Endothelial cell of umbilical vein (primary cell): ENCODE results near the gene TMEM217. TPM values are rescaled to one million over a fixed set of nuclear protein-coding genes. Genes with fewer than 3 reads are reported as not detected.

Experiments
- BruUV-seq: library from RNA; stranded (reverse); fragments of 400-500 nt; replicated peaks from 2 replicates; lab custom pipeline; 2021; lab: Mats Ljungman, UMichigan
- CTCF ChIA-PET: fragments of 300-600, 350-600 bp; sonication (Branson Sonifier 250); formaldehyde crosslinking; loops from one replicate; lab custom pipeline; 2021; ENCODE audit warnings: antibody characterized with exemption, inconsistent platforms; lab: Charles Lee
- POLR2A ChIA-PET: fragments of 300-600, 350-600 bp; sonication (Branson Sonifier 250); formaldehyde crosslinking; loops from one replicate; lab custom pipeline; 2021; ENCODE audit warnings: antibody characterized with exemption, inconsistent platforms; lab: Charles Lee
- DNase-seq: peaks from one replicate; pipeline ENCODE4 v3.0.0-alpha.2; 2011; ENCODE audit warnings: low read depth, low spot score
- FAIRE-seq: peaks from 2 replicates; lab custom pipeline; 2011; peaks lifted over from hg19 to GRCh38; lab: Jason Lieb, UNC
- H2AFZ ChIP-seq: 2 replicates; pipeline ENCODE4 v1.6.0; 2012; ENCODE audit warnings: low read depth, low read length, control low read depth, inconsistent platforms
- H3K27ac ChIP-seq: 2 replicates; pipeline ENCODE4 v1.5.1; 2011; ENCODE audit warnings: low read depth, mild to moderate bottlenecking, control low read depth, low read length, moderate library complexity; ENCODE audit not compliant: insufficient read depth
- H3K27me3 ChIP-seq, 2 experiments: 2 replicates each; pipeline versions ENCODE4 v1.6.0 to v1.6.1; 2011; ENCODE audit warnings: low read length in 2 of 2, mixed read lengths in 1 of 2; ENCODE audit not compliant: control insufficient read depth in 2 of 2, insufficient read depth in 2 of 2
- H3K36me3 ChIP-seq, 2 experiments: 2 replicates in 1 of 2; 3 replicates in 1 of 2; pipeline ENCODE4 v1.5.1; 2011; ENCODE audit warnings: low read length in 2 of 2, mild to moderate bottlenecking in 1 of 2, moderate library complexity in 1 of 2; ENCODE audit not compliant: control insufficient read depth in 2 of 2, insufficient read depth in 2 of 2; ENCODE audit errors: extremely low read depth in 1 of 2
- H3K4me1 ChIP-seq: 3 replicates; pipeline ENCODE4 v1.5.1; 2011; ENCODE audit warnings: mild to moderate bottlenecking, low read length; ENCODE audit not compliant: control insufficient read depth, insufficient read depth; ENCODE audit errors: extremely low read depth
- H3K4me2 ChIP-seq: 2 replicates; pipeline ENCODE4 v1.6.1; 2011; ENCODE audit warnings: low read length, control low read depth, mixed read lengths; ENCODE audit not compliant: insufficient read depth
- H3K4me3 ChIP-seq, 3 experiments: fragments of 200-600 bp in 1 of 3; sonication (generic), shearing (Covaris generic) in 1 of 3; replicated peaks in 1 of 3; 2 replicates each; pipeline ENCODE4 v1.5.1; 2011 to 2016; ENCODE audit warnings: control low read depth in 3 of 3, low read length in 3 of 3, mild to moderate bottlenecking in 2 of 3, inconsistent platforms in 1 of 3, low read depth in 1 of 3, moderate library complexity in 1 of 3; ENCODE audit not compliant: insufficient read depth in 1 of 3
- H3K79me2 ChIP-seq: 2 replicates; pipeline ENCODE4 v1.6.0; 2012; ENCODE audit warnings: low read length, inconsistent platforms; ENCODE audit not compliant: control insufficient read depth, insufficient read depth
- H3K9ac ChIP-seq: replicated peaks from 2 replicates; pipeline ENCODE3; 2011; ENCODE audit warnings: low read length, control low read depth; ENCODE audit not compliant: insufficient read depth; ENCODE audit errors: extremely low read depth
- H3K9me1 ChIP-seq: replicated peaks from 3 replicates; pipeline ENCODE4 v1.6.0; 2011; ENCODE audit warnings: mild to moderate bottlenecking, low read length; ENCODE audit not compliant: control insufficient read depth, insufficient read depth; ENCODE audit errors: extremely low read depth
- H3K9me3 ChIP-seq: replicated peaks from 2 replicates; pipeline ENCODE4 v1.5.1; 2012; ENCODE audit warnings: low read length, inconsistent platforms; ENCODE audit not compliant: control insufficient read depth, insufficient read depth
- H4K20me1 ChIP-seq: replicated peaks from 2 replicates; pipeline ENCODE3; 2011; ENCODE audit warnings: mild to moderate bottlenecking, low read length; ENCODE audit not compliant: control insufficient read depth, insufficient read depth; ENCODE audit errors: extremely low read depth
- EZH2 ChIP-seq: IDR thresholded peaks from 2 replicates; pipeline ENCODE4 v1.6.1; 2012; ENCODE audit warnings: borderline replicate concordance, low read depth, mild to moderate bottlenecking, moderate library complexity, low read length, inconsistent platforms; ENCODE audit not compliant: severe bottlenecking
- FOS ChIP-seq: IDR thresholded peaks from 2 replicates; pipeline ENCODE4 v1.6.1; 2011; ENCODE audit warnings: mild to moderate bottlenecking, low read length, moderate library complexity, borderline replicate concordance; ENCODE audit not compliant: insufficient read depth
- GATA2 ChIP-seq: IDR thresholded peaks from 2 replicates; pipeline ENCODE4 v1.7.0; 2011; ENCODE audit warnings: low read depth, mild to moderate bottlenecking, moderate library complexity, mixed read lengths, low read length; ENCODE audit not compliant: insufficient read length, insufficient read depth
- JUN ChIP-seq: IDR thresholded peaks from 2 replicates; pipeline ENCODE4 v1.6.1; 2011; ENCODE audit warnings: borderline replicate concordance, low read depth; ENCODE audit not compliant: insufficient read length, insufficient read depth
- MYC ChIP-seq: IDR thresholded peaks from one replicate; pipeline ENCODE4 v1.6.1; 2011; ENCODE audit warnings: mild to moderate bottlenecking, low read depth, low read length
- POLR2A ChIP-seq: IDR thresholded peaks from 2 replicates; pipeline ENCODE4 v1.6.1; 2012; ENCODE audit warnings: low read depth, mild to moderate bottlenecking, control low read depth, low read length
- POLR2AphosphoS5 ChIP-seq: IDR thresholded peaks from 2 replicates; pipeline ENCODE4 v1.6.1; 2012; ENCODE audit warnings: low read depth, mild to moderate bottlenecking, control low read depth, low read length, moderate library complexity; ENCODE audit not compliant: insufficient read depth
- dilution Hi-C: fragments of 300-500 bp; cut with MboI; formaldehyde crosslinking; loops from one replicate; pipeline ENCODE4 v1.15.0; 2019; ENCODE audit warnings: low sequenced_read_pairs; ENCODE audit not compliant: extremely low pct_ligation_motif_present
- intact Hi-C: fragments of 100-400 bp; cut with micrococcal nuclease; formaldehyde crosslinking; loops from one replicate; pipeline ENCODE4 v1.10.0; 2022
- polyA plus RNA-seq, 4 experiments: library from polyadenylated mRNA; depleted of rRNA in 3 of 4; stranded (reverse) in 3 of 4; unstranded in 1 of 4; fragments of >200 nt; gene quantifications; 2 replicates each; pipeline versions ENCODE4 v1.2.1 to v1.2.3, GENCODE V29; 2011 to 2012; ENCODE audit warnings: missing spikeins in 1 of 4
- total RNA-seq: library from RNA; stranded (reverse); gene quantifications from 2 replicates; pipeline ENCODE4 v1.2.3, GENCODE V29; 2021
- TF ChIP-seq, protein P1 (sequence below): IDR thresholded peaks from 2 replicates; pipeline ENCODE4 v1.6.1; 2011; ENCODE audit not compliant: insufficient read depth, insufficient read length
- TF ChIP-seq, protein P2 (sequence below), 2 donors: IDR thresholded peaks; 1 replicate in 1 of 2; 2 replicates in 1 of 2; pipeline ENCODE4 v1.5.1; 2011; ENCODE audit warnings: low read length in 2 of 2, mild to moderate bottlenecking in 2 of 2, moderate library complexity in 2 of 2, control low read depth in 1 of 2, inconsistent platforms in 1 of 2, low read depth in 1 of 2; ENCODE audit not compliant: insufficient read depth in 1 of 2; ENCODE audit errors: extremely low read depth in 1 of 2

Gene TMEM217
- total and polyA plus RNA-seq, 2 donors (not counting 3 experiments of a cell fraction or from before 2014, with no cell fraction given) = 6.8 to 15.8 TPM

DNA sequence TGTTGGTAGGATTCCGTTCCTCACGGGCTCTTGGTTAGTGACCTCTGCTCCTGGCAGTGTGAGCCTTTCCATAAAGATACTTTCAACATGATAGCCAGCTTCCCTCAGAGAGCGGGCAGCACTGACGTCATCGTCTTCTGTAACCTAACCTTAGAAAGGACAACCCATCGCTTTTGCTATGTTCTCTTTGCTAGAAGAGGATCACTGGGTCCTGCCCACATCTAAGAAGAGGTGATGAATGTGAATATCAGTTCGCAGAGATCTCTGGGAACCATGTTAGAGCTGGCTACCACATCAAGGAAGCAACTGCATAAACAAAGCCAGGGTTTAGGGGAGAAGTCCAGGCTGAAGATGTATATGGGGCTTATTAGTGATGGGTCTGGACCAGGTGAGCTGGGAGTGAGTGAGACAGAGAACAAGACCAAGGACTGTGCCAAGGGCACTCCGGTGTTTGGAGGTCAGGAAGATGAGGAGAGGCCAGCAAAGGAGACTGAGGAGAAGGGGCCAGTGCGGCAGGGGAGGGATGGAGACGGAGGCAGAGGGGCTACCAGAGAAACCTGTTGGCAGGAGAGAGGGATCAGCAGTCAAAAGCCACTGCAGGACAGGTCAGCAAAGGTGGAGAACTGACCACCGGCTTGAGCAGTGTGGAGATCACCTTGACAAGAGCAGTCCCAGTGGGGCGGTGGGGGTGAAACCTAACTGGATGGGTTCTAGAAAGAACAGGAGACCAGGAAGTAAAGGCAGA is 48.3 kb downstream of the TMEM217 start:
- H3K27me3 ChIP-seq = peaks cover 15 to 18% of the 10 kb centered on the region in 2 experiments
- H3K36me3 ChIP-seq = no peaks in the 10 kb centered on the region
- intact Hi-C loops (loop anchor here (1.0 to 2.0 kb wide), 5 partner anchors 37 to 443 kb away; partner anchors contain the start of gene C6orf89), dilution Hi-C loops (no loop called here)
- no peak for TF ChIP-seq POLR2AphosphoS5
- TF ChIP-seq, protein P1, sequence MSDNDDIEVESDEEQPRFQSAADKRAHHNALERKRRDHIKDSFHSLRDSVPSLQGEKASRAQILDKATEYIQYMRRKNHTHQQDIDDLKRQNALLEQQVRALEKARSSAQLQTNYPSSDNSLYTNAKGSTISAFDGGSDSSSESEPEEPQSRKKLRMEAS = no peak
- no peaks in the 10 kb centered on the region for H4K20me1 ChIP-seq
- no peak overlapping the region for H3K27ac ChIP-seq
- H3K4me2 ChIP-seq = no peak overlapping the region
- no peaks in the 10 kb centered on the region for H3K9me1 ChIP-seq
- H3K79me2 ChIP-seq = no peaks in the 10 kb centered on the region
- H3K9ac ChIP-seq = no peak overlapping the region
- BruUV-seq = no TSS peak
- no peaks in the 10 kb centered on the region for H3K4me1 ChIP-seq
- H3K9me3 ChIP-seq = no peaks in the 10 kb centered on the region
- no peak for DNase-seq
- no peak for FAIRE-seq
- no peak overlapping the region for H2AFZ ChIP-seq
- CTCF ChIA-PET = interaction anchor here (0.5 to 12.5 kb wide), 69 partner anchors 8 to 446 kb away, joined by 3 to 330 read pairs (median 4); partner anchors contain the start of genes C6orf89, MTCH1, PIM1 and TBC1D22B
- POLR2A ChIA-PET = interaction anchor here (0.8 kb wide), 1 partner anchor 181 kb away, joined by 3 read pairs; no protein-coding TSS in a partner anchor
- no peak overlapping the region for H3K4me3 ChIP-seq

DNA sequence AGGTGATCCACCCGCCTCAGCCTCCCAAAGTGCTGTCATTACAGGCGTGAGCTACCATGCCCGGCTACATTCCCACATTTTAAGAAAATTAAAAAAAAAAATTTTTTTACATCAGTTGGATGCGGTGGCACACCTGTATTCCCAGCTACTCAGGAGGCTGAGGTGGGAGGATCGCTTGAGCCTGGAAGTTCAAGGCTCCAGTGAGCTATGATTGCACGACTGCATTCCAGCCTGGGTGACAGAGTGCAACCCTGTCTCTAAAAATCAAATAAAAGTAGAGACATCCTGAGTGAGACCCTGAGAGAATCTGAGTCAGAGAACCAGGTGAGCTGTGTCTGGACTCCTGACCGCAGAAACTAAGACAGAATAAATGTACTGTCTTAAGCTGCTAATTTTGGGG is 49.2 kb downstream of the TMEM217 start:
- H3K4me1 ChIP-seq = no peaks in the 10 kb centered on the region
- no peaks in the 10 kb centered on the region for H4K20me1 ChIP-seq
- no TSS peak for BruUV-seq
- H3K4me3 ChIP-seq = no peak overlapping the region
- peaks cover 20 to 23% of the 10 kb centered on the region in 2 experiments for H3K27me3 ChIP-seq
- no peaks in the 10 kb centered on the region for H3K9me1 ChIP-seq
- intact Hi-C loops (loop anchor here (1.0 kb wide), 1 partner anchor 179 kb away; no protein-coding TSS in a partner anchor), dilution Hi-C loops (no loop called here)
- no peaks in the 10 kb centered on the region for H3K9me3 ChIP-seq
- no peak overlapping the region for H3K4me2 ChIP-seq
- POLR2A ChIA-PET = interaction anchor here (0.6 to 0.8 kb wide), 3 partner anchors 49 to 358 kb away, joined by 3 read pairs; partner anchors contain the start of gene TBC1D22B
- CTCF ChIA-PET = interaction anchor here (0.6 to 12.5 kb wide), 12 partner anchors 12 to 323 kb away, joined by 3 to 330 read pairs (median 4); partner anchors contain the start of genes C6orf89 and PIM1
- H3K27ac ChIP-seq = no peak overlapping the region
- no peak overlapping the region for H2AFZ ChIP-seq
- no peaks in the 10 kb centered on the region for H3K79me2 ChIP-seq
- no peaks in the 10 kb centered on the region for H3K36me3 ChIP-seq
- DNase-seq = no peak
- TF ChIP-seq, protein P1 = no peak
- TF ChIP-seq, protein P2, sequence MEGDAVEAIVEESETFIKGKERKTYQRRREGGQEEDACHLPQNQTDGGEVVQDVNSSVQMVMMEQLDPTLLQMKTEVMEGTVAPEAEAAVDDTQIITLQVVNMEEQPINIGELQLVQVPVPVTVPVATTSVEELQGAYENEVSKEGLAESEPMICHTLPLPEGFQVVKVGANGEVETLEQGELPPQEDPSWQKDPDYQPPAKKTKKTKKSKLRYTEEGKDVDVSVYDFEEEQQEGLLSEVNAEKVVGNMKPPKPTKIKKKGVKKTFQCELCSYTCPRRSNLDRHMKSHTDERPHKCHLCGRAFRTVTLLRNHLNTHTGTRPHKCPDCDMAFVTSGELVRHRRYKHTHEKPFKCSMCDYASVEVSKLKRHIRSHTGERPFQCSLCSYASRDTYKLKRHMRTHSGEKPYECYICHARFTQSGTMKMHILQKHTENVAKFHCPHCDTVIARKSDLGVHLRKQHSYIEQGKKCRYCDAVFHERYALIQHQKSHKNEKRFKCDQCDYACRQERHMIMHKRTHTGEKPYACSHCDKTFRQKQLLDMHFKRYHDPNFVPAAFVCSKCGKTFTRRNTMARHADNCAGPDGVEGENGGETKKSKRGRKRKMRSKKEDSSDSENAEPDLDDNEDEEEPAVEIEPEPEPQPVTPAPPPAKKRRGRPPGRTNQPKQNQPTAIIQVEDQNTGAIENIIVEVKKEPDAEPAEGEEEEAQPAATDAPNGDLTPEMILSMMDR (IDR thresholded peaks at IDR 0.05; ENCODE audit: extremely low read depth in 1 of 2, insufficient read depth in 1 of 2, low read depth in 1 of 2, low read length in 2 of 2) = no peak
- TF ChIP-seq FOS = no peak
- TF ChIP-seq POLR2A = no peak
- no peak for TF ChIP-seq EZH2
- TF ChIP-seq GATA2 = no peak
- TF ChIP-seq POLR2AphosphoS5 = no peak
- no peak for TF ChIP-seq JUN
- TF ChIP-seq MYC = no peak
- FAIRE-seq = no peak
- no peak overlapping the region for H3K9ac ChIP-seq
